TTC549 (cell line): Measurements from ENCODE around the gene FAM181A.

Source experiments
- FAIRE-seq: peaks from 2 replicates; lab custom pipeline; 2012; peaks lifted over from hg19 to GRCh38; lab: Jason Lieb, UNC

FAM181A gene

GRCh38 chr14:93903342-93904184 lies 23.6 kb upstream of the FAM181A start:
- FAIRE-seq: no peak

DNA sequence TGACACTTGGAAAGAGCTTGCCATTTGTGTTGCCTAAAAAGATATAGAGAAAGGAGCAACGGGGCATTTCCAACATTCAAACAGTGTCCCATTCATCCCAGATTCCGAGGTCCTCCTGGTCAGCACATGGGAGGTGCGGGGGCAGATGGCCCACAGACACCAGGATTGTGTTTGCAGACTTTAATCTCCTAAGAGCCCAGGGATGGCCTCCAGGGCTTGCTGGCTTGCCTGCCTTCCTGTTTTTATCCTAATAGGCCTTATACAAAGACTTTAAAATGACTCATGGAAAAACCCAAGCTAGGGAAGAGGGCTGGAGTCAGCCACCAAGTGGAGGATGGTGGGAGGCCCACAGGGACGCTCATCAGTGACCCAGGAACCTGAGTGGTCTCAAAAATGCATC lies 21.5 kb upstream of the FAM181A start:
- no peak for FAIRE-seq

- no peak for FAIRE-seq
These were observed 20.5 kb upstream of the FAM181A start for GRCh38 chr14:93906341-93907329.

DNA sequence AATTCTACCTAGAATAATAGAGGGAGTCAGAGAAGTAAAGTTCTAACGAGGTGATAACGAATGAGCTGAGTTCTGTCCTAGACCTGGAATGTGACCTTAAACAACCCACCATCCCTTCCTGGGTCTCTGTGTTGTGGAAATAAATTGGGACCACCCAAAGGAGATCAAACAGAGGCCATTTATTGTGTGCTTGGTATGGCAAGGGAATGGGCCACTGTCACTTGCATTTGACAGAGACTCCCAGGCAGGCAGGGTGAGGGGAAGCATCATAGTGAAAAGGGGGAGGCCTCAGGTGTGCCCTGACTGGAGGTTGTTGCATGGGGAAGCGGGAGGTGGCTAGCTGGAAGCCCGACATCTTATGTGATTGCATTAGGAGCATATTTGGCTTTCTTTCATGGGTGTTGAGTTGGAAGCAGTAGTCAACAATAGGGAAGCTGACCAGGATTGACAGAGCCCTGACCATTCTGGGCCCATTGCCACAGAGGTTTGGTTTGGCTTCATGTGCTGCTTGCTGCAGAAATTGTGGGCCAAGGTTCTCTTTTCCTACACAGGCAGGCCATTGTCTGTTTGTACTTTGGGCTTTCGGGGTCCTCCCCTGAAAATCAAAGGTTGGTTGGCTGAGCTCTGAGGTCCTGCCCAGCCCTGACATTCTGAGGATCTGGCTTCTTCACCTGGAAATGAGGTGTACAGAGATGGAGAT lies 17.6 kb upstream of the FAM181A start:
- FAIRE-seq: no peak

DNA sequence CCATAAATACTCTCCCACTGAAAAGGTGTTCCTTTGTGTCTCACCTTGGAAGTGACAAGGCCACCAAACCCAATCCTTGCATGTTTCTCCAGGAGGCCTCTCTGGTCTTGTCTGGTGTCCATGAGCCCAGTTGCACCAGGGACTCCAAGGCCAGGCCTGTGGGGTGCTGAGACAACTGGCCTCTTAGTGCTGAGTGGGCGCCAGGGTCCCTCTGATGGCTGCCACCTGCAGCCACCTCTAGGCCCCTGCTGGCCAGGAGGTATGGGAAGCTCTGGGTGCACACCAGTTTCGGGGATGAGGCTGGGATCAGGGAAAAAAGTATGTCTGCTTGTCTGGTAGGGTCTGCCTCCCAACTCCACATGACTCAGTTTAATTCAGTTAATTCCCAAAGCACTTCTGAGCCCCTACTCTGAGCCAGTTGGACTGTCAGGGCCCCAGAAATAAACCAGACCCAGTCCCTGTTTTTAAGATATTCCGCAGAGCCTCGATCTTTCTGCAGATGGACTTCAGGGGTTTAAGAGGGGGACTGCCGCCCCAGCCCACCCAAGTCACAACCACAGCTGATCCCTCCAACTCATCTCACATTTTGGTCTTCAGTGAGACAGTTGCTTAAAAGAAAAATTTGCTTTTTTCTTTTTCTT lies 15.0 kb upstream of the FAM181A start:
- no peak for FAIRE-seq

DNA sequence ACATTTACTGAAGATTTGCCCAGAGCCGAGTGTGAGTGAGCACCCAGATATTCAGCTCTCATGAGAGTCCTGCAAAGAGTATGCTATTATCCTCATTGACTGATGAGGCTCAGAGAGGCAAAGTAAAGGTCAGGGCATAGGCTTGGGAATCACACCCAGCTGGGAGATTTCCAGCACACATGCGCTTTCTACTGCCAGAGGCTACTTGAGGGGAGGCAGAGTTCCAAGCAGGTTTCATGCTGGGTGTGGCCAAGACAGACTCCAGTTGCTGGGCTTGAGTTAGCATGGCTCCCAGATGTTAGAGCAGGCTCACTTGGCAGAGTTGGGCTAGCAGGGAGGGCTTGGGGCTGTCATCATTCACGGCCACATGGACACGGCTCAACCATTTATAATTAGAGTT lies 14.4 kb upstream of the FAM181A start:
- FAIRE-seq: no peak

- no peak for FAIRE-seq
These were observed 12.9 kb upstream of the FAM181A start for GRCh38 chr14:93914278-93914677.

DNA sequence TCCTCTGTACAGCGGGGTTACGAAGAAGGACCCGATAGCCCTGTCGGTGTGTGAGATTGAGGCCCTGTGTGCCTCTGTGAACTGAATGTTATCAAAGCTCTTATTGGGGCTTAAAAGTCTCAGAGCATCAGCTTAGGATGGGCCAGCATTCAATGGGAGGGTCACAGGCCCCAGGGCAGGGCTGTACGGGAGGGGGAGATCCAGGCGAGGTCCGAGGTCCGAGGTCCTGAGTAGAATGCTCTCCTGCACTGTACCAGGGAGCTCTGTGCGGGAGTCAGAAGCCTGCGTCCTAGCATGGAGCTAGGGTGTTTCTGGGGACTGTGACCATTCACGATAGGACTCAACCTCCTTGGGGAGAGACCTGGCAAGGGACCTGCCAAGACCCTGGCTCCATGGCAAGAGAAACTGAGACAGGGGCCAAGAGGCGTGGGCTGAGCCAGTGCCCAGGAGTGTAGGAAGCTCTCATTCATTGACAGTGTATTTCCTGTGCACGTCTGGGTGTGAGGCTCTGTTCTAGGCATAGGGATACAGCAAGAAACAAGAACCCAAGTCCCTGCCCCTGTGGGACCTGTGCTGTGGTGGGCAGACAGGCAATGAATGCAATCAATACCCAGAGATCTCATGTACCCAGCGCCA lies 12.0 kb upstream of the FAM181A start:
- no peak for FAIRE-seq

GRCh38 chr14:93915800-93916199 lies 11.3 kb upstream of the FAM181A start:
- no peak for FAIRE-seq

DNA sequence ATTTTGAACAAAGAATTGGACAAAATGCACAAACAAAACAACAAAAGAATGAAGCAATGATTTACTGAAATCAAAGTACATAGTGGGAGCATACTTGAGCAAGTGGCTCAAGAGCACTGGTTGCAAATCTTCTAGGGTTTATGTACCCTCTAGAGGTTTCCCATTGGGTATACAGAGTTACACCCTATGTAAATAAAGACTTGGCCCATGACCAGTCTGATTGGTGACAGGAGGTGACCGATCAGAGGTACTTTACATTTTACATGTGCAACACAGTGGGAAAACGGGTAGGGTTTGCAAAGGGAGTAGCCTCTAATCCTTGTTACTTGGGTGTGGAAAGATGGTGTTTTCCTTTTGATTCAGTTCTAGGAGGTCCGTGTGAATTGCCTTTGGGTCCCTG lies 10.6 kb upstream of the FAM181A start:
- no peak for FAIRE-seq

GRCh38 chr14:93917141-93917540 lies 10.0 kb upstream of the FAM181A start:
- FAIRE-seq: no peak

DNA sequence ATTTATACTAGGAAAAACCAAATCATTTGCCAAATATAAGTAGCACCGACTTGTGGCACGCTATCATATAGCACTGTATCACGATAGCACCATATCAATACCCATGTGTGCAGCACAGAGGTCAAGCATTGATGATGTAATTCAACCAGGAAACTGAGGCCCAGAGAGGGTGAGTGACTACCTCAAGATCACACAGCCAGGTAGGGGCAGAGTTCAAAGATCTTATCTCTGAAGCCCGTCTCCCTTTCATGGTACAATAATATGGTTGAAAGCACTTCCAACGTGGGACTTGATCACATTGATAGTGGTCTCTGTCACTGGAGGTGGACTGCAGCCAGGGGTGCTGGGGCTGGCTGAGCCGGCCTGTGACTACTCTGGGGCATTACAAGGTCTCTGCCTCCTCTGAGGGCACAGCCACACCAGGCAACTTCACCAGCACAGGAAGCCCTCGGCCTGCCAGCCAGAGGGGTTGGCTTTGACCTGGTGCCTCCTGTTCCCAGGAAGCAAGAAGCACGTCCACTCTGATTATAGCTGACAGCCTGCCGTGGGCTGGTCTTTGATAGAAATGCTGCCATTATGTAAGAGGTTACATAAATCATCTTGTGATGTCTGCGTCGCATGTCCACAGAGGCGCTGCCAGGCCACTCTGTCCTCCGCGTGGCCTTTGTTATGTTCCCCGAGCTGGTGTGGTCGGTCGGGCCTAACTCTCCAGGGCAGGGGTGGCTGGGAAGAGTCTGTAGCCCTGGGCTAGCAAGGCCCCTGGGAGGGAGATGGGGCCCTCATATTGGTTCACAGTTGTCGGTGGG lies 5.9 kb upstream of the FAM181A start:
- no peak for FAIRE-seq

DNA sequence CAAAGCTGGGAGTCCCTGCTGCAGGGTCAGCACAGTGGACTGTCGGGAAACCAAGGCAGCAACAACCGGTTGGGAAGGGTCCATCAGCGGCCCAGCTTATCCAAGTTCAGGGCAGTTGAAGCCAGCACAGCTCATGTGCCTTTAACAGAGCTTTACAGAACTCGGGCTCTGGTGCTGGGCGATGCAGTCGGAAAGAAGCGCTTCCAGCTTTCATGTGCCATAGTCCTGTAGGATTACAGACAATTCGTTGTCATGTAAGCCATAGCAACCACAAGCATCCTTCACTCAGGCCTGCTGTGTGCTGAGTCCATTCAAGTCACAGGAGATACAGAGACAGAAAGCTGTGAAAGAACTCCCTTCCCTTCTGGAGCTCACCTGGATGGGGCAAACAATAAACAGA lies 3.5 kb upstream of the FAM181A start:
- FAIRE-seq: no peak

- FAIRE-seq: no peak
These were observed 2.4 kb upstream of the FAM181A start for GRCh38 chr14:93924592-93925355.

DNA sequence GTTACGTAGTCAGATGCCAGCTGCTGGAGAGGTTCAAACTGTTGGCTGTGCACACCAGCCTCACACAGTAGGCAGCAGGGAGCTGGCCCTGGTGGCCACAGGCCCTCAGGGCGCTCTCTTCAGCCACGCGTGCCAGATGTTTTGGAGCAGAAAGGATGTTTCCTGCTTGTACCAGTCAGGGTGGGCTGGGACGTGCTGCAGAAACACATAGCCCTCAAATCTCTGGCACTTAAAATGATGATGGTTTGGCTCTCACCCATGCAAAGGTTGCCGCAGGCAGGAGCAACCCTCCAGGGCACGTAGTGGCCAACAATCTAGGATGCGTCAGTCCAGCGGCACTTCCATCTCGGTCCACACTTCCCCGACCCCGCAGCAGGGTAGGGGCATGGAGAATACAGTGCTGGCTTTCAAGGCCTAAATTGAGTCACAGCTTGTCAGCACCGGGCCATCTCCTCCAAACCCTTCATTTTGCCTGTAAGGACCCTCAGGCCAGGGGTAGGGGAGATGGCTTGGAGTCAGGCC lies 1.7 kb upstream of the FAM181A start:
- no peak for FAIRE-seq

DNA sequence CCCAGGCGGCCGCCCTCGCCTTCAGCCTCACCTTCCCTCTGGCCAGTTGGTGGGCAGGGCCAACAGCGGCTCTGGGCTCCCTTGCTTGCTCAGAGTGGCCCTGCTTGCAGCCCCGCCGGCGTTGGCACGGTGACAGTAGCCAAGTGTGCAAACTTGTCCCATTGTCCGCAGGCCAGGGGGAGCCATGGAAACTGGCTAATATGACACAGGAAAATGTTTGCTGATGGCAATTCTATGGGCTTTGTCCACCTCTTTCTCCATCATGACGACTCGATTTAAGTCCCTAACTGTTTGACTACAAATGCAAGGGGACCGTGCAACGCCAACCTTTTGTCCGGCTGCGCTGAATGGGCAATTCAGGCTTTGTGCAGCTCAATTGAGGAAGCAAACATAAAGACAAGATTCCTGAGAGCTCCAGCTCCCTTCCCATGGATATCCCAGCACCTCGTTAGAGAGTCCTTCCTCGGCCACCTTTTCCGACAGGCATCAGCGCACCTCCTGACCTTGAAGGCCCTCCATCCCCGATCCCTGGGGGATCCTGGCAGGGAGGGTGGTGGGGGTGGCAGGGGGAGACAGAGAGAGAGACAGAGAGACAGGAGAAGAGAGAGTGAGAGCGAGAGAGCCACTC lies 785 bp upstream of the FAM181A start:
- no peak for FAIRE-seq

GRCh38 chr14:93927800-93928145 lies 629 bp downstream of the FAM181A start:
- FAIRE-seq: no peak

DNA sequence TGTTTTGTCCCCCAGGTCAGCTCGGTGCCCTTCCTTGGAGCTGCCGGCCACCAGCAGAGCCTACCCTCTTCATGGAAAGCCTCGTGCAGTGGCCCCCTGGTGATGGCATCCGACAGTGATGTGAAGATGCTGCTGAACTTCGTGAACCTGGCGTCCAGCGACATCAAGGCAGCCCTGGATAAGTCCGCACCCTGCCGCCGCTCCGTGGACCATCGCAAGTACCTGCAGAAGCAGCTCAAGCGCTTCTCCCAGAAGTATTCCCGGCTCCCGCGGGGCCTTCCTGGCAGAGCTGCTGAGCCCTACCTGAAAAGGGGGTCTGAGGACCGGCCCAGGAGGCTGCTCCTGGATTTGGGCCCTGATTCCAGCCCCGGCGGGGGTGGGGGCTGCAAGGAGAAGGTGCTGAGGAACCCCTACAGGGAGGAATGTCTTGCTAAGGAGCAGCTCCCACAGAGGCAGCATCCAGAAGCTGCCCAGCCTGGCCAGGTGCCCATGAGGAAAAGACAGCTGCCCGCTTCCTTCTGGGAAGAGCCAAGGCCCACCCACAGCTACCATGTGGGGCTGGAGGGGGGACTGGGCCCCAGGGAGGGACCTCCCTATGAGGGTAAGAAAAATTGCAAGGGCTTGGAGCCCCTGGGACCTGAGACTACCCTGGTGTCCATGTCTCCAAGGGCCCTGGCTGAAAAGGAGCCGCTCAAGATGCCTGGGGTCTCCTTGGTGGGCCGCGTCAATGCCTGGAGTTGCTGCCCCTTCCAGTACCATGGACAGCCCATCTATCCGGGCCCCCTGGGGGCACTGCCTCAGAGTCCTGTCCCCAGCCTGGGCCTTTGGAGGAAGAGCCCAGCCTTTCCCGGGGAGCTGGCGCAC lies 1.3 kb downstream of the FAM181A start:
- FAIRE-seq: no peak
